Fibroblast of skin of left quadriceps (primary cell): Measurements from ENCODE around the gene ERI3.

Experiments
- DNase-seq, 2 experiments: peaks; one replicate each; pipeline ENCODE4 v3.0.0-alpha.2; 2013; ENCODE audit warnings: low read depth in 2 of 2

ERI3 gene

GRCh38 chr1:44262414-44262813 is 92.6 kb downstream of the ERI3 start:
- DNase-seq = no peak

- DNase-seq = no peak
Measured at GRCh38 chr1:44261962-44262361, 93.1 kb downstream of the ERI3 start.

- no peak for DNase-seq
Measured at GRCh38 chr1:44261171-44261817, 93.8 kb downstream of the ERI3 start.

GRCh38 chr1:44260792-44261170 is 94.3 kb downstream of the ERI3 start:
- DNase-seq = no peak

- no peak for DNase-seq
Measured at GRCh38 chr1:44259090-44259489, 96.0 kb downstream of the ERI3 start.

GRCh38 chr1:44256762-44257554 is 98.1 kb downstream of the ERI3 start:
- no peak for DNase-seq

- DNase-seq = no peak
Measured at GRCh38 chr1:44254392-44254910, 100.6 kb downstream of the ERI3 start.

- DNase-seq = no peak
Measured at GRCh38 chr1:44251989-44252671, 102.9 kb downstream of the ERI3 start.

- DNase-seq = no peak
Measured at GRCh38 chr1:44251486-44251885, 103.6 kb downstream of the ERI3 start.

- DNase-seq = no peak
Measured at GRCh38 chr1:44250068-44250781, 104.8 kb downstream of the ERI3 start.

GRCh38 chr1:44249543-44249942 is 105.5 kb downstream of the ERI3 start:
- DNase-seq = no peak

- DNase-seq = no peak
Measured at GRCh38 chr1:44246806-44247205, 108.3 kb downstream of the ERI3 start.

- no peak for DNase-seq
Measured at GRCh38 chr1:44244986-44245385, 110.1 kb downstream of the ERI3 start.

- no peak for DNase-seq
Measured at GRCh38 chr1:44243782-44244495, 111.1 kb downstream of the ERI3 start.

GRCh38 chr1:44242746-44243145 is 112.3 kb downstream of the ERI3 start:
- no peak for DNase-seq

- no peak for DNase-seq
Measured at GRCh38 chr1:44240802-44241671, 114.0 kb downstream of the ERI3 start.

GRCh38 chr1:44239961-44240371 is 115.1 kb downstream of the ERI3 start:
- no peak for DNase-seq

- DNase-seq = peak; percentile 32 to 39
Measured at GRCh38 chr1:44239331-44239960, 115.6 kb downstream of the ERI3 start.

- DNase-seq = no peak
Measured at GRCh38 chr1:44238660-44239059, 116.4 kb downstream of the ERI3 start.
